Measurements from ENCODE around the gene TNFRSF6B.

The TNFRSF6B gene

DNA sequence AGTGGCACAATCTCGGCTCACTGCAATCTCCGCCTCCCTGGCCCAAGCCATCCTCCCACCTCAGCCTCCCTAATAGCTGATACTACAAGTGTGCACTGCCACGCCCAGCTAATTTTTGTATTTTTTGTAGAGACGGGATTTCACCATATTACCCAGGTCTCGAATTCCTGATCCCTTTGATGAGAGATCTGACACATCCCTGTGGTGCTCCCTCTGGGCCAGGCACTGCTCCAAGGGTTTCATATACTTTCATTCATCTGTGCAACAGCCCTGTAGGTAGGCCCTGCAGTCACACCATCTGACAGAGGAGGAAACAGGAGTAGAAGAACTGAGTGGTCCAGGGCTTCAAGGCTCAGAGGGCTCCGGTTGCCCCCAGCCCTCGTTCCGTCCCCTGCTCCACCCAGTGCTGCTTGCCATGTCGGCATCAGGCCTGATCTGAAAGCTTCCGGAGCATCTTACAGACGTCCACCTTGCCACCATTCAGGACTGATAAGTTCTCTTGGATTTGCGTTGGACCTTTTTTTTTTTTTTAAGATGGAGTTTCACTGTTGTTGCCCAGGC, 14.7 kb downstream of the TNFRSF6B start:
- Histone ChIP-seq H3K4me3 (ENCODE audit: insufficient read depth, low read length, poor library complexity, severe bottlenecking) (no peak overlapping the region), H2AFZ (ENCODE audit: low read depth, low read length, severe bottlenecking) (no peak overlapping the region), H3K79me2 (ENCODE audit: insufficient read depth, low read length) (peaks cover 81% of the 10 kb centered on the region)

DNA sequence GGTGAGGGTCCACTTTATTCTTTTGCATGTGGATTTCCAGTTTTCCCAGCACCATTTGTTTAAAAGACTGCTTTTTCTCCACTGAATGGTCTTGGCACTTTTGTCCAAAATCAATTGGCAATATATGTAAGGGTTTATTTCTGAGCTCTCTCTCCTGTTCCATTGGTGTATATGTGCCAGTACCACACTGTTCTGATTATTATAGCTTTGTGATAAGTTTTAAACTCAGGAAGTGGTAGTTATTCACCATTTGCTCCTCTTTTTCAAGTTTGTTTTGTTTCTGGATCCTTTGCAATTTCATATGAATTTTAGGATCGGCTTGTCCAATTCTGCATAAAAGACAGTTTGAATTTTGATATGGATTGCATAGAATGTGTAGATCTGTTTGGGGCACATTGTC, 15.7 kb downstream of the TNFRSF6B start:
- Histone ChIP-seq H3K4me2 (ENCODE audit: low read depth, low read length, poor library complexity, severe bottlenecking) (no peak overlapping the region), H3K9me3 (ENCODE audit: insufficient read depth, low read length) (no peaks in the 10 kb centered on the region), H3K36me3 (ENCODE audit: low read length) (peaks cover 22% of the 10 kb centered on the region), H3K27me3 (ENCODE audit: low read length) (no peaks in the 10 kb centered on the region), H3F3A (ENCODE audit: insufficient read depth) (0 out of 2 replicates have a peak, but pooled peaks cover 4% of the 10 kb centered on the region), H3K79me2 (ENCODE audit: insufficient read depth, low read length) (peaks cover 78% of the 10 kb centered on the region), H3K9me2 (replicated peaks; ENCODE audit: insufficient read depth, low read length) (no peaks in the 10 kb centered on the region), H3K9ac (ENCODE audit: low read length) (no peak overlapping the region), H2AFZ (ENCODE audit: low read depth, low read length, severe bottlenecking) (no peak overlapping the region), H3K4me3 (ENCODE audit: insufficient read depth, low read length, poor library complexity, severe bottlenecking) (no peak overlapping the region), H4K20me1 (ENCODE audit: low read depth, low read length) (no peaks in the 10 kb centered on the region), H3K27ac (ENCODE audit: low read depth, low read length) (no peak overlapping the region)
- TF ChIP-seq, protein P1, sequence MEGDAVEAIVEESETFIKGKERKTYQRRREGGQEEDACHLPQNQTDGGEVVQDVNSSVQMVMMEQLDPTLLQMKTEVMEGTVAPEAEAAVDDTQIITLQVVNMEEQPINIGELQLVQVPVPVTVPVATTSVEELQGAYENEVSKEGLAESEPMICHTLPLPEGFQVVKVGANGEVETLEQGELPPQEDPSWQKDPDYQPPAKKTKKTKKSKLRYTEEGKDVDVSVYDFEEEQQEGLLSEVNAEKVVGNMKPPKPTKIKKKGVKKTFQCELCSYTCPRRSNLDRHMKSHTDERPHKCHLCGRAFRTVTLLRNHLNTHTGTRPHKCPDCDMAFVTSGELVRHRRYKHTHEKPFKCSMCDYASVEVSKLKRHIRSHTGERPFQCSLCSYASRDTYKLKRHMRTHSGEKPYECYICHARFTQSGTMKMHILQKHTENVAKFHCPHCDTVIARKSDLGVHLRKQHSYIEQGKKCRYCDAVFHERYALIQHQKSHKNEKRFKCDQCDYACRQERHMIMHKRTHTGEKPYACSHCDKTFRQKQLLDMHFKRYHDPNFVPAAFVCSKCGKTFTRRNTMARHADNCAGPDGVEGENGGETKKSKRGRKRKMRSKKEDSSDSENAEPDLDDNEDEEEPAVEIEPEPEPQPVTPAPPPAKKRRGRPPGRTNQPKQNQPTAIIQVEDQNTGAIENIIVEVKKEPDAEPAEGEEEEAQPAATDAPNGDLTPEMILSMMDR (IDR thresholded peaks at IDR 0.05; ENCODE audit: insufficient read depth, low read length, poor library complexity, severe bottlenecking), result no peak
- TF ChIP-seq EZH2phosphoT487 (conservative IDR thresholded peaks at IDR 0.05; ENCODE audit: low read length), result no peak

More for the DNA sequence above, 14.7 kb downstream of the TNFRSF6B start:
- Histone ChIP-seq H3K27me3 (ENCODE audit: low read length) (no peaks in the 10 kb centered on the region), H3K9me2 (replicated peaks; ENCODE audit: insufficient read depth, low read length) (no peaks in the 10 kb centered on the region), H3K4me2 (ENCODE audit: low read depth, low read length, poor library complexity, severe bottlenecking) (no peak overlapping the region), H3K9me3 (ENCODE audit: insufficient read depth, low read length) (no peaks in the 10 kb centered on the region), H4K20me1 (ENCODE audit: low read depth, low read length) (0 out of 2 replicates have a peak, but pooled peaks cover 4% of the 10 kb centered on the region), H3K27ac (ENCODE audit: low read depth, low read length) (no peak overlapping the region), H3K9ac (ENCODE audit: low read length) (no peak overlapping the region), H3K36me3 (ENCODE audit: low read length) (peaks cover 22% of the 10 kb centered on the region), H3F3A (ENCODE audit: insufficient read depth) (0 out of 2 replicates have a peak, but pooled peaks cover 4% of the 10 kb centered on the region)
- no peak for TF ChIP-seq EZH2phosphoT487 (conservative IDR thresholded peaks at IDR 0.05; ENCODE audit: low read length)
- TF ChIP-seq, protein P1 (IDR thresholded peaks at IDR 0.05; ENCODE audit: insufficient read depth, low read length, poor library complexity, severe bottlenecking), result no peak

DNA sequence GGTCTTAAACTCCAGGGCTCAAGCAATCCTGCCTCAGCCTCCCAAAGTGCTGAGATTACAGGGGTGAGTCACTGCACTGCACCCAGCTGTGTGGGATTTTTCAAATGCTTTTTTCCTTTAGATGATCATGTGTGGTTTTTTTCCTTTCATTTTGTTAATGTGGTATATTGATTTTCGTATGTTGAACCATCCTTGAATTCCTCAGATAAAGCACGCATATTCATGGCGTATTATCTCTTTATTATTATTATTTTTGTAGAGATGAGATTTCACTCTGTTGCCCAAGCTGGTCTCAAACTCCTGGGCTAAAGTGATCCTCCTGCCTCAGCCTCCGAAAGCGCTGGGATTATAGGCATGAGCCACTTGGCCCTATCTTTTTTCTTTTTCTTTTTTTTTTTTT, 18.4 kb downstream of the TNFRSF6B start:
- Histone ChIP-seq H3K27me3 (ENCODE audit: low read length) (no peaks in the 10 kb centered on the region), H3K9me3 (ENCODE audit: insufficient read depth, low read length) (no peaks in the 10 kb centered on the region), H3K9ac (ENCODE audit: low read length) (no peak overlapping the region), H3K36me3 (ENCODE audit: low read length) (peaks cover 22% of the 10 kb centered on the region), H2AFZ (ENCODE audit: low read depth, low read length, severe bottlenecking) (no peak overlapping the region), H3K9me2 (replicated peaks; ENCODE audit: insufficient read depth, low read length) (no peaks in the 10 kb centered on the region), H3K79me2 (ENCODE audit: insufficient read depth, low read length) (peaks cover 74% of the 10 kb centered on the region), H3K27ac (ENCODE audit: low read depth, low read length) (no peak overlapping the region), H3F3A (ENCODE audit: insufficient read depth) (0 out of 2 replicates have a peak, but pooled peaks cover 7% of the 10 kb centered on the region), H4K20me1 (ENCODE audit: low read depth, low read length) (no peaks in the 10 kb centered on the region), H3K4me2 (ENCODE audit: low read depth, low read length, poor library complexity, severe bottlenecking) (no peak overlapping the region), H3K4me3 (ENCODE audit: insufficient read depth, low read length, poor library complexity, severe bottlenecking) (no peak overlapping the region)
- TF ChIP-seq, protein P1 (IDR thresholded peaks at IDR 0.05; ENCODE audit: insufficient read depth, low read length, poor library complexity, severe bottlenecking), result no peak
- no peak for TF ChIP-seq EZH2phosphoT487 (conservative IDR thresholded peaks at IDR 0.05; ENCODE audit: low read length)

All from SU-DHL-6 (cell line).